Karpas-422 (cell line): Measurements from ENCODE around the gene CDRT15L2. TPM values are rescaled to one million over a fixed set of nuclear protein-coding genes. Genes with fewer than 3 reads are reported as not detected.
"Not testable (repeated sequence)": the region's sequence is repeated elsewhere in the genome, so short reads cannot be mapped to it uniquely, and the experiment has no call there.

ENCODE experiments used
- DNase-seq: peaks from one replicate; pipeline ENCODE4 v3.0.0-alpha.2; 2015
- H2AFZ ChIP-seq: fragments of 200-600 bp; sonication (generic); 2 replicates; pipeline ENCODE4 v1.6.1; 2014; ENCODE audit warnings: antibody characterized with exemption, low read length, mixed read lengths
- H3K27ac ChIP-seq: fragments of 200-600 bp; sonication (generic); 2 replicates; pipeline ENCODE4 v1.5.1; 2014; ENCODE audit warnings: mild to moderate bottlenecking, low read length, moderate library complexity
- H3K27me3 ChIP-seq: fragments of 200-600 bp; sonication (generic); 2 replicates; pipeline ENCODE4 v1.6.1; 2014; ENCODE audit warnings: low read length, mixed read lengths
- H3K36me3 ChIP-seq: fragments of 200-600 bp; sonication (generic); 2 replicates; pipeline ENCODE4 v1.6.1; 2014; ENCODE audit warnings: low read length, mixed read lengths; ENCODE audit not compliant: insufficient read depth
- H3K4me1 ChIP-seq: fragments of 200-600 bp; sonication (generic); 2 replicates; pipeline ENCODE4 v1.6.1; 2014; ENCODE audit warnings: mild to moderate bottlenecking, low read length, mixed read lengths
- H3K4me2 ChIP-seq: fragments of 200-600 bp; sonication (generic); 2 replicates; pipeline ENCODE4 v1.6.1; 2014; ENCODE audit warnings: low read length, low read depth, mild to moderate bottlenecking; ENCODE audit not compliant: poor library complexity, severe bottlenecking
- H3K4me3 ChIP-seq: fragments of 200-600 bp; sonication (generic); 2 replicates; pipeline ENCODE4 v1.5.1; 2014; ENCODE audit warnings: mild to moderate bottlenecking, antibody characterized with exemption, low read length, mixed read lengths
- H3K79me2 ChIP-seq: fragments of 200-600 bp; sonication (generic); 2 replicates; pipeline ENCODE4 v1.6.1; 2014; ENCODE audit warnings: mild to moderate bottlenecking, low read length, mixed read lengths
- H3K9ac ChIP-seq: fragments of 200-600 bp; sonication (generic); 2 replicates; pipeline ENCODE4 v1.6.0; 2014; ENCODE audit warnings: low read length
- H3K9me2 ChIP-seq: fragments of 200-600 bp; sonication (generic), shearing (Covaris generic); replicated peaks from 2 replicates; pipeline ENCODE4 v1.6.0; 2014; ENCODE audit warnings: mild to moderate bottlenecking, low read length, moderate library complexity; ENCODE audit not compliant: insufficient read depth
- H3K9me3 ChIP-seq: fragments of 300-700, 200-600 bp; sonication (generic); 2 replicates; pipeline ENCODE4 v1.6.1; 2014; ENCODE audit warnings: low read length, mixed read lengths
- H4K20me1 ChIP-seq: fragments of 200-600 bp; sonication (generic); 2 replicates; pipeline ENCODE4 v1.6.1; 2014; ENCODE audit warnings: mild to moderate bottlenecking, antibody characterized with exemption, low read length, low read depth; ENCODE audit not compliant: insufficient read depth
- total RNA-seq: library from RNA; depleted of rRNA; stranded (reverse); fragments of >200 nt; shearing (Covaris generic); gene quantifications from 2 replicates; pipeline ENCODE4 v1.2.3, GENCODE V29; 2014; ENCODE audit warnings: low replicate concordance; rRNA removed

Gene CDRT15L2
- not detected in 2 replicates for total RNA-seq

GRCh38 chr17:20579424-20579823, at the start of gene CDRT15L2:
TSS of gene CDRT15L2 (plus strand) at chr17:20579724. CDS start at chr17:20579744, 20 bp downstream.
- H3K4me1 ChIP-seq, H3K27ac ChIP-seq, H3K9ac ChIP-seq, H3K4me2 ChIP-seq, H3K9me3 ChIP-seq, H3K4me3 ChIP-seq, H3K27me3 ChIP-seq, H3K79me2 ChIP-seq, H2AFZ ChIP-seq, H4K20me1 ChIP-seq, DNase-seq, H3K36me3 ChIP-seq, H3K9me2 ChIP-seq: not testable (repeated sequence)

- not testable (repeated sequence) for H3K4me1 ChIP-seq, H3K9me3 ChIP-seq, H4K20me1 ChIP-seq, H3K27me3 ChIP-seq, H3K27ac ChIP-seq, H3K4me2 ChIP-seq, H3K9me2 ChIP-seq, H2AFZ ChIP-seq, H3K9ac ChIP-seq, H3K36me3 ChIP-seq, DNase-seq, H3K4me3 ChIP-seq, H3K79me2 ChIP-seq
Observed at GRCh38 chr17:20530104-20530503, 49.4 kb upstream of the CDRT15L2 start.

- H3K36me3 ChIP-seq, H4K20me1 ChIP-seq, H3K79me2 ChIP-seq, H3K9ac ChIP-seq, H3K27me3 ChIP-seq, H3K4me3 ChIP-seq, DNase-seq, H3K9me2 ChIP-seq, H3K9me3 ChIP-seq, H3K4me2 ChIP-seq, H3K4me1 ChIP-seq, H3K27ac ChIP-seq, H2AFZ ChIP-seq: not testable (repeated sequence)
Observed at GRCh38 chr17:20532544-20533090, 46.9 kb upstream of the CDRT15L2 start.

GRCh38 chr17:20533206-20533605, 46.3 kb upstream of the CDRT15L2 start:
- not testable (repeated sequence) for H3K9ac ChIP-seq, H2AFZ ChIP-seq, H4K20me1 ChIP-seq, H3K27me3 ChIP-seq, H3K9me3 ChIP-seq, H3K79me2 ChIP-seq, H3K4me1 ChIP-seq, H3K27ac ChIP-seq, H3K9me2 ChIP-seq, H3K4me3 ChIP-seq, H3K4me2 ChIP-seq, DNase-seq, H3K36me3 ChIP-seq

- H2AFZ ChIP-seq, H3K4me2 ChIP-seq, H3K27ac ChIP-seq: not testable (repeated sequence)
Observed at GRCh38 chr17:20534711-20535550, 44.6 kb upstream of the CDRT15L2 start.

GRCh38 chr17:20540414-20540813, 39.1 kb upstream of the CDRT15L2 start:
- not testable (repeated sequence) for H4K20me1 ChIP-seq, H3K4me2 ChIP-seq, H3K27me3 ChIP-seq, H3K9me2 ChIP-seq, DNase-seq, H3K27ac ChIP-seq, H3K4me3 ChIP-seq, H3K9ac ChIP-seq, H2AFZ ChIP-seq, H3K79me2 ChIP-seq, H3K9me3 ChIP-seq, H3K36me3 ChIP-seq, H3K4me1 ChIP-seq

More at GRCh38 chr17:20534711-20535550, 44.6 kb upstream of the CDRT15L2 start:
- not testable (repeated sequence) for H3K9me2 ChIP-seq, H3K27me3 ChIP-seq, H3K4me1 ChIP-seq, H3K9ac ChIP-seq, H3K79me2 ChIP-seq, H3K36me3 ChIP-seq, H4K20me1 ChIP-seq, H3K4me3 ChIP-seq, H3K9me3 ChIP-seq
- DNase-seq, result peak; percentile 25

GRCh38 chr17:20540865-20541264, 38.7 kb upstream of the CDRT15L2 start:
- not testable (repeated sequence) for H2AFZ ChIP-seq, H3K9me2 ChIP-seq, H3K4me1 ChIP-seq, H3K36me3 ChIP-seq, H3K27me3 ChIP-seq, H3K9ac ChIP-seq, H3K4me3 ChIP-seq, H3K9me3 ChIP-seq, H3K27ac ChIP-seq, H3K79me2 ChIP-seq, H3K4me2 ChIP-seq, DNase-seq, H4K20me1 ChIP-seq

GRCh38 chr17:20541853-20542546, 37.5 kb upstream of the CDRT15L2 start:
- DNase-seq, H3K9ac ChIP-seq, H3K4me1 ChIP-seq, H4K20me1 ChIP-seq, H2AFZ ChIP-seq, H3K4me2 ChIP-seq, H3K4me3 ChIP-seq, H3K79me2 ChIP-seq, H3K27ac ChIP-seq, H3K9me2 ChIP-seq, H3K9me3 ChIP-seq, H3K36me3 ChIP-seq, H3K27me3 ChIP-seq: not testable (repeated sequence)
